H1 (cell line): ENCODE results near the gene B9D2. TPM values are rescaled to one million over a fixed set of nuclear protein-coding genes. Genes with fewer than 3 reads are reported as not detected.

Experiments
- CTCF ChIA-PET: fragments of 300-600 bp; sonication (Branson Sonifier 250); formaldehyde crosslinking; loops from one replicate; lab custom pipeline; 2021; ENCODE audit not compliant: partially characterized antibody; lab: Charles Lee
- POLR2A ChIA-PET: fragments of 300-600 bp; sonication (Branson Sonifier 250); formaldehyde crosslinking; loops from one replicate; lab custom pipeline; 2021; ENCODE audit warnings: inconsistent platforms; ENCODE audit not compliant: partially characterized antibody; lab: Charles Lee
- DNase-seq, 2 experiments: peaks; one replicate each; pipeline versions ENCODE4 v3.0.0 to v3.0.0-alpha.2; 2010 to 2022; ENCODE audit warnings: low spot score in 2 of 2, low read depth in 1 of 2, mixed read lengths in 1 of 2
- FAIRE-seq: peaks from 2 replicates; lab custom pipeline; 2011; peaks lifted over from hg19 to GRCh38; lab: Jason Lieb, UNC
- H2AFZ ChIP-seq: 2 replicates; pipeline ENCODE4 v1.8.1; 2012; ENCODE audit warnings: low read length, inconsistent platforms
- H2AK5ac ChIP-seq: 2 replicates; pipeline ENCODE4 v1.6.1; 2013; ENCODE audit warnings: low read depth, low read length
- H2BK120ac ChIP-seq: replicated peaks from 2 replicates; pipeline ENCODE3; 2013; ENCODE audit warnings: low read depth, low read length, inconsistent platforms
- H2BK12ac ChIP-seq: 2 replicates; pipeline ENCODE4 v1.6.1; 2013; ENCODE audit warnings: low read depth, low read length
- H2BK15ac ChIP-seq: 2 replicates; pipeline ENCODE4 v1.6.1; 2013; ENCODE audit warnings: low read length
- H2BK20ac ChIP-seq: 2 replicates; pipeline ENCODE4 v1.6.1; 2013; ENCODE audit warnings: low read length
- H2BK5ac ChIP-seq: 2 replicates; pipeline ENCODE4 v1.6.1; 2013; ENCODE audit warnings: low read depth, low read length
- H3K14ac ChIP-seq: 2 replicates; pipeline ENCODE4 v1.6.1; 2013; ENCODE audit warnings: inconsistent platforms; ENCODE audit not compliant: insufficient read length
- H3K18ac ChIP-seq: 2 replicates; pipeline ENCODE4 v1.6.1; 2013; ENCODE audit warnings: low read length; ENCODE audit errors: extremely low read depth
- H3K23ac ChIP-seq: 2 replicates; pipeline ENCODE4 v1.6.1; 2013; ENCODE audit warnings: inconsistent platforms; ENCODE audit not compliant: insufficient read length
- H3K23me2 ChIP-seq: 2 replicates; pipeline ENCODE4 v1.6.1; 2013; ENCODE audit warnings: low read depth, low read length
- H3K27ac ChIP-seq: 2 replicates; pipeline ENCODE4 v1.6.1; 2011; ENCODE audit warnings: low read depth, low read length, inconsistent platforms
- H3K27me3 ChIP-seq, 4 experiments: replicated peaks in 1 of 4; 1 replicate in 1 of 4; 2 replicates in 3 of 4; pipeline versions ENCODE4 v1.6.1 to v1.8.1; 2011 to 2013; ENCODE audit warnings: low read length in 3 of 4, mild to moderate bottlenecking in 3 of 4, inconsistent platforms in 2 of 4, mixed read lengths in 2 of 4, moderate library complexity in 1 of 4; ENCODE audit not compliant: control insufficient read depth in 3 of 4, insufficient read depth in 3 of 4; ENCODE audit errors: extremely low read depth in 1 of 4
- H3K36me3 ChIP-seq, 4 experiments: 2 replicates each; pipeline versions ENCODE4 v1.6.1 to v1.8.1; 2011 to 2013; ENCODE audit warnings: mild to moderate bottlenecking in 4 of 4, low read length in 3 of 4, moderate library complexity in 2 of 4, control low read depth in 1 of 4, inconsistent platforms in 1 of 4; ENCODE audit not compliant: insufficient read depth in 4 of 4, control insufficient read depth in 2 of 4
- H3K4ac ChIP-seq: replicated peaks from 2 replicates; pipeline ENCODE3; 2013; ENCODE audit warnings: low read length, low read depth, mixed read lengths, inconsistent platforms; ENCODE audit not compliant: insufficient read length
- H3K4me1 ChIP-seq, 4 experiments: replicated peaks in 1 of 4; 1 replicate in 1 of 4; 2 replicates in 3 of 4; pipeline versions ENCODE4 v1.6.1 to v1.8.1; 2011 to 2013; ENCODE audit warnings: low read length in 3 of 4, inconsistent platforms in 2 of 4, mixed read lengths in 1 of 4; ENCODE audit not compliant: insufficient read depth in 4 of 4, control insufficient read depth in 3 of 4
- H3K4me2 ChIP-seq, 2 experiments: 2 replicates each; pipeline versions ENCODE4 v1.6.1 to v1.8.1; 2011 to 2013; ENCODE audit warnings: low read depth in 2 of 2, low read length in 2 of 2, control low read depth in 1 of 2, inconsistent platforms in 1 of 2, mild to moderate bottlenecking in 1 of 2; ENCODE audit not compliant: insufficient read depth in 1 of 2
- H3K4me3 ChIP-seq, 4 experiments: fragments of 200-600, 300-600 bp in 1 of 4; sonication (generic), shearing (Covaris generic), sonication (Bioruptor Twin) in 1 of 4; 2 replicates each; pipeline versions ENCODE4 v1.5.1 to v1.8.1; 2011 to 2016; ENCODE audit warnings: low read length in 4 of 4, low read depth in 3 of 4, control low read depth in 2 of 4, inconsistent platforms in 2 of 4, mild to moderate bottlenecking in 2 of 4, mixed read lengths in 1 of 4, moderate library complexity in 1 of 4; ENCODE audit not compliant: insufficient read depth in 2 of 4; ENCODE audit errors: extremely low read depth in 1 of 4
- H3K56ac ChIP-seq: replicated peaks from 2 replicates; pipeline ENCODE3; 2013; ENCODE audit warnings: low read depth, mild to moderate bottlenecking, mixed read lengths, low read length, inconsistent platforms; ENCODE audit not compliant: insufficient read length
- H3K79me1 ChIP-seq: 2 replicates; pipeline ENCODE4 v1.6.1; 2013; ENCODE audit warnings: low read depth, low read length, control low read depth
- H3K79me2 ChIP-seq, 2 experiments: 2 replicates each; pipeline versions ENCODE4 v1.6.1 to v1.8.1; 2012 to 2013; ENCODE audit warnings: low read length in 2 of 2, mild to moderate bottlenecking in 2 of 2, inconsistent platforms in 1 of 2; ENCODE audit not compliant: insufficient read depth in 2 of 2, control insufficient read depth in 1 of 2
- H3K9ac ChIP-seq, 4 experiments: replicated peaks in 1 of 4; 1 replicate in 1 of 4; 2 replicates in 3 of 4; pipeline versions ENCODE4 v1.6.1 to v1.8.1; 2011 to 2013; ENCODE audit warnings: low read depth in 3 of 4, low read length in 3 of 4, control low read depth in 2 of 4, mild to moderate bottlenecking in 2 of 4, moderate library complexity in 2 of 4, inconsistent platforms in 1 of 4; ENCODE audit errors: extremely low read depth in 1 of 4
- H3K9me3 ChIP-seq, 2 experiments: 2 replicates each; pipeline versions ENCODE4 v1.6.1 to v1.8.1; 2012 to 2013; ENCODE audit warnings: mild to moderate bottlenecking in 2 of 2, moderate library complexity in 2 of 2, control low read depth in 1 of 2, inconsistent platforms in 1 of 2, low read depth in 1 of 2, low read length in 1 of 2, mixed read lengths in 1 of 2; ENCODE audit not compliant: insufficient read depth in 2 of 2
- H4K20me1 ChIP-seq, 2 experiments: replicated peaks in 1 of 2; 2 replicates each; pipeline versions ENCODE3 to v1.8.1; 2011 to 2013; ENCODE audit warnings: inconsistent platforms in 2 of 2, low read length in 2 of 2, mild to moderate bottlenecking in 1 of 2; ENCODE audit not compliant: insufficient read depth in 2 of 2, control insufficient read depth in 1 of 2
- H4K5ac ChIP-seq: 2 replicates; pipeline ENCODE4 v1.6.1; 2013; ENCODE audit warnings: low read length, low read depth, mixed read lengths, inconsistent platforms; ENCODE audit not compliant: insufficient read length
- H4K8ac ChIP-seq: 2 replicates; pipeline ENCODE4 v1.8.0; 2013; ENCODE audit warnings: mild to moderate bottlenecking, moderate library complexity, low read length, inconsistent platforms; ENCODE audit not compliant: insufficient read depth; ENCODE audit errors: extremely low read depth
- H4K91ac ChIP-seq: replicated peaks from 2 replicates; pipeline ENCODE3; 2013; ENCODE audit warnings: low read length, mixed read lengths, inconsistent platforms; ENCODE audit not compliant: insufficient read length
- BRCA1 ChIP-seq: IDR thresholded peaks from 2 replicates; pipeline ENCODE4 v1.6.1; 2012; ENCODE audit warnings: low read depth, low read length, improper control_type of control experiment
- CBX8 ChIP-seq: fragments of 300-800, 300-1000 bp; sonication (generic); IDR thresholded peaks from 2 replicates; pipeline ENCODE4 v1.7.1; 2016; ENCODE audit warnings: low read depth, low read length, borderline replicate concordance
- E2F6 ChIP-seq: IDR thresholded peaks from 2 replicates; pipeline ENCODE4 v1.6.1; 2012; ENCODE audit warnings: inconsistent platforms
- EGR1 ChIP-seq: IDR thresholded peaks from 2 replicates; pipeline ENCODE4 v1.6.1; 2011; ENCODE audit warnings: low read depth, low read length, borderline replicate concordance
- HDAC6 ChIP-seq: IDR thresholded peaks from one replicate; pipeline ENCODE4 v1.7.1; 2012; ENCODE audit warnings: low read depth, mild to moderate bottlenecking, inconsistent platforms, low read length, moderate library complexity
- MAFK ChIP-seq: IDR thresholded peaks from 2 replicates; pipeline ENCODE4 v1.6.1; 2012; ENCODE audit warnings: low read depth, mild to moderate bottlenecking, improper control_type of control experiment, low read length
- MAX ChIP-seq: IDR thresholded peaks from 2 replicates; pipeline ENCODE4 v1.6.1; 2012; ENCODE audit warnings: inconsistent platforms
- POLR2A ChIP-seq, 2 experiments: IDR thresholded peaks; 1 replicate in 1 of 2; 2 replicates in 1 of 2; pipeline ENCODE4 v1.6.1; 2011; ENCODE audit warnings: low read depth in 2 of 2, low read length in 2 of 2, mild to moderate bottlenecking in 2 of 2; ENCODE audit errors: control extremely low read depth in 1 of 2
- RXRA ChIP-seq: IDR thresholded peaks from 2 replicates; pipeline ENCODE4 v1.6.1; 2011; ENCODE audit warnings: low read depth, mild to moderate bottlenecking, low read length, moderate library complexity; ENCODE audit not compliant: insufficient read depth
- TCF12 ChIP-seq: IDR thresholded peaks from 2 replicates; pipeline ENCODE4 v1.6.1; 2011; ENCODE audit warnings: low read depth, mild to moderate bottlenecking, low read length
- USF2 ChIP-seq: IDR thresholded peaks from 2 replicates; pipeline ENCODE4 v1.6.1; 2011; ENCODE audit warnings: low read length, improper control_type of control experiment
- ZNF274 ChIP-seq: IDR thresholded peaks from 2 replicates; pipeline ENCODE4 v1.7.0; 2012; ENCODE audit warnings: low read length, borderline replicate concordance; ENCODE audit errors: extremely low read depth
- WGBS, 2 experiments: shearing (Covaris generic) in 1 of 2; methylation state at CpG; one replicate each; pipeline versions ENCODE4 v1.1.6 to v1.1.7; 2013 to 2015; ENCODE audit warnings: low lambda C conversion rate in 2 of 2, mixed read lengths in 2 of 2, inconsistent platforms in 1 of 2, low coverage in 1 of 2, missing lambda C conversion rate in 1 of 2; ENCODE audit not compliant: insufficient replicate concordance in 2 of 2, insufficient coverage in 1 of 2, insufficient read length in 1 of 2; ENCODE audit errors: extremely low coverage in 1 of 2, missing lambda C conversion rate in 1 of 2; 5-methylcytosine and 5-hydroxymethylcytosine counted together
- polyA plus RNA-seq, 7 experiments: library from polyadenylated mRNA; depleted of rRNA in 3 of 7; stranded (reverse) in 5 of 7; unstranded in 2 of 7; fragments of >200 nt in 5 of 7; fragments of 200-250 nt in 2 of 7; gene quantifications; 1 replicate in 5 of 7; 2 replicates in 1 of 7; 4 replicates in 1 of 7; pipeline versions ENCODE4 v1.2.1 to v1.2.3, GENCODE V29; 2011 to 2013; ENCODE audit warnings: missing spikeins in 2 of 7, mixed read lengths in 2 of 7
- total RNA-seq: library from RNA; stranded (reverse); fragmentation: NEBNext Ultra II Directional; extraction: Animal tissue kit (Norgen Biotek cat#: 25700); gene quantifications from 2 replicates; pipeline ENCODE4 v1.2.1, GENCODE V29; 2021

B9D2 gene
- total and polyA plus RNA-seq, 2 of the 8 experiments (the other 6 are each of a cell fraction or from before 2014, with no cell fraction given): 4.9 to 6.3 TPM

GRCh38 chr19:41332000-41332399, 31.9 kb downstream of the B9D2 start:
- Histone ChIP-seq H4K8ac (no peak overlapping the region), H4K20me1 (peaks cover 0 to 2% of the 10 kb centered on the region in 2 experiments), H3K18ac (no peak overlapping the region), H3K36me3 (no peaks in the 10 kb centered on the region), H3K4me1 (peaks cover 3 to 10% (median 8%) of the 10 kb centered on the region in 4 experiments; a peak in 6 of 7 replicates), H3K56ac (no peak overlapping the region), H3K27me3 (peaks cover 0 to 3% (median 0%) of the 10 kb centered on the region in 4 experiments; a peak in 3 of 7 replicates), H3K4me3 (no peak overlapping the region), H3K27ac (no peak overlapping the region), H3K9me3 (no peaks in the 10 kb centered on the region), H2BK20ac (no peak overlapping the region), H3K23me2 (peaks cover 5% of the 10 kb centered on the region), H2BK15ac (0 out of 2 replicates have a peak overlapping the region, but pooled peaks have one; percentile 61), H2BK12ac (peak overlapping the region; percentile 50; the same call in 1 of the 2 replicates), H3K4me2 (peak overlapping the region in 1 of 2 experiments; percentile 67; a peak in 1 of 4 replicates), H3K4ac (no peak overlapping the region), H2AFZ (no peak overlapping the region), H2BK5ac (no peak overlapping the region), H2AK5ac (peak overlapping the region; percentile 65; the same call in 1 of the 2 replicates), H3K14ac (no peak overlapping the region), H3K79me1 (no peaks in the 10 kb centered on the region), H2BK120ac (no peak overlapping the region), H3K23ac (no peak overlapping the region), H4K91ac (no peak overlapping the region), H4K5ac (no peak overlapping the region), H3K79me2 (no peaks in the 10 kb centered on the region), H3K9ac (no peak overlapping the region)
- WGBS, 2 experiments: 88% methylated on average over 16 of the region's 16 CpGs; no CpG with 5 or more reads in 1 of the 2 experiments
- DNase-seq (no peak), FAIRE-seq (no peak)
- POLR2A ChIA-PET: no interaction called here
- CTCF ChIA-PET: interaction anchor here (0.6 to 2.0 kb wide), 5 partner anchors 10 to 182 kb away, joined by 3 to 7 read pairs (median 4); partner anchors contain the start of gene TGFB1
- TF ChIP-seq CBX8 (no peak), TCF12 (no peak), POLR2A (IDR thresholded peaks at IDR 0.05; ENCODE audit: control extremely low read depth in 1 of 2, low read depth in 2 of 2, low read length in 2 of 2) (no peak), E2F6 (no peak), BRCA1 (no peak), EGR1 (no peak), HDAC6 (no peak), MAFK (no peak), ZNF274 (no peak), USF2 (no peak), RXRA (no peak), MAX (no peak)
